H1 (cell line): ENCODE results near the gene BIRC5. TPM values are rescaled to one million over a fixed set of nuclear protein-coding genes. Genes with fewer than 3 reads are reported as not detected.
A peak's percentile ranks its signal among the peaks of the same experiment; 100 is the strongest.

Experiments used
- CTCF ChIA-PET: fragments of 300-600 bp; sonication (Branson Sonifier 250); formaldehyde crosslinking; loops from one replicate; lab custom pipeline; 2021; ENCODE audit not compliant: partially characterized antibody; lab: Charles Lee
- POLR2A ChIA-PET: fragments of 300-600 bp; sonication (Branson Sonifier 250); formaldehyde crosslinking; loops from one replicate; lab custom pipeline; 2021; ENCODE audit warnings: inconsistent platforms; ENCODE audit not compliant: partially characterized antibody; lab: Charles Lee
- DNase-seq, 2 experiments: peaks; one replicate each; pipeline versions ENCODE4 v3.0.0 to v3.0.0-alpha.2; 2010 to 2022; ENCODE audit warnings: low spot score in 2 of 2, low read depth in 1 of 2, mixed read lengths in 1 of 2
- FAIRE-seq: peaks from 2 replicates; lab custom pipeline; 2011; peaks lifted over from hg19 to GRCh38; lab: Jason Lieb, UNC
- H2AFZ ChIP-seq: 2 replicates; pipeline ENCODE4 v1.8.1; 2012; ENCODE audit warnings: low read length, inconsistent platforms
- H2AK5ac ChIP-seq: 2 replicates; pipeline ENCODE4 v1.6.1; 2013; ENCODE audit warnings: low read depth, low read length
- H2BK120ac ChIP-seq: replicated peaks from 2 replicates; pipeline ENCODE3; 2013; ENCODE audit warnings: low read depth, low read length, inconsistent platforms
- H2BK12ac ChIP-seq: 2 replicates; pipeline ENCODE4 v1.6.1; 2013; ENCODE audit warnings: low read depth, low read length
- H2BK15ac ChIP-seq: 2 replicates; pipeline ENCODE4 v1.6.1; 2013; ENCODE audit warnings: low read length
- H2BK20ac ChIP-seq: 2 replicates; pipeline ENCODE4 v1.6.1; 2013; ENCODE audit warnings: low read length
- H2BK5ac ChIP-seq: 2 replicates; pipeline ENCODE4 v1.6.1; 2013; ENCODE audit warnings: low read depth, low read length
- H3K14ac ChIP-seq: 2 replicates; pipeline ENCODE4 v1.6.1; 2013; ENCODE audit warnings: inconsistent platforms; ENCODE audit not compliant: insufficient read length
- H3K18ac ChIP-seq: 2 replicates; pipeline ENCODE4 v1.6.1; 2013; ENCODE audit warnings: low read length; ENCODE audit errors: extremely low read depth
- H3K23ac ChIP-seq: 2 replicates; pipeline ENCODE4 v1.6.1; 2013; ENCODE audit warnings: inconsistent platforms; ENCODE audit not compliant: insufficient read length
- H3K23me2 ChIP-seq: 2 replicates; pipeline ENCODE4 v1.6.1; 2013; ENCODE audit warnings: low read depth, low read length
- H3K27ac ChIP-seq: 2 replicates; pipeline ENCODE4 v1.6.1; 2011; ENCODE audit warnings: low read depth, low read length, inconsistent platforms
- H3K27me3 ChIP-seq, 4 experiments: replicated peaks in 1 of 4; 1 replicate in 1 of 4; 2 replicates in 3 of 4; pipeline versions ENCODE4 v1.6.1 to v1.8.1; 2011 to 2013; ENCODE audit warnings: low read length in 3 of 4, mild to moderate bottlenecking in 3 of 4, inconsistent platforms in 2 of 4, mixed read lengths in 2 of 4, moderate library complexity in 1 of 4; ENCODE audit not compliant: control insufficient read depth in 3 of 4, insufficient read depth in 3 of 4; ENCODE audit errors: extremely low read depth in 1 of 4
- H3K36me3 ChIP-seq, 4 experiments: 2 replicates each; pipeline versions ENCODE4 v1.6.1 to v1.8.1; 2011 to 2013; ENCODE audit warnings: mild to moderate bottlenecking in 4 of 4, low read length in 3 of 4, moderate library complexity in 2 of 4, control low read depth in 1 of 4, inconsistent platforms in 1 of 4; ENCODE audit not compliant: insufficient read depth in 4 of 4, control insufficient read depth in 2 of 4
- H3K4ac ChIP-seq: replicated peaks from 2 replicates; pipeline ENCODE3; 2013; ENCODE audit warnings: low read length, low read depth, mixed read lengths, inconsistent platforms; ENCODE audit not compliant: insufficient read length
- H3K4me1 ChIP-seq, 4 experiments: replicated peaks in 1 of 4; 1 replicate in 1 of 4; 2 replicates in 3 of 4; pipeline versions ENCODE4 v1.6.1 to v1.8.1; 2011 to 2013; ENCODE audit warnings: low read length in 3 of 4, inconsistent platforms in 2 of 4, mixed read lengths in 1 of 4; ENCODE audit not compliant: insufficient read depth in 4 of 4, control insufficient read depth in 3 of 4
- H3K4me2 ChIP-seq, 2 experiments: 2 replicates each; pipeline versions ENCODE4 v1.6.1 to v1.8.1; 2011 to 2013; ENCODE audit warnings: low read depth in 2 of 2, low read length in 2 of 2, control low read depth in 1 of 2, inconsistent platforms in 1 of 2, mild to moderate bottlenecking in 1 of 2; ENCODE audit not compliant: insufficient read depth in 1 of 2
- H3K4me3 ChIP-seq, 4 experiments: fragments of 200-600, 300-600 bp in 1 of 4; sonication (generic), shearing (Covaris generic), sonication (Bioruptor Twin) in 1 of 4; 2 replicates each; pipeline versions ENCODE4 v1.5.1 to v1.8.1; 2011 to 2016; ENCODE audit warnings: low read length in 4 of 4, low read depth in 3 of 4, control low read depth in 2 of 4, inconsistent platforms in 2 of 4, mild to moderate bottlenecking in 2 of 4, mixed read lengths in 1 of 4, moderate library complexity in 1 of 4; ENCODE audit not compliant: insufficient read depth in 2 of 4; ENCODE audit errors: extremely low read depth in 1 of 4
- H3K56ac ChIP-seq: replicated peaks from 2 replicates; pipeline ENCODE3; 2013; ENCODE audit warnings: low read depth, mild to moderate bottlenecking, mixed read lengths, low read length, inconsistent platforms; ENCODE audit not compliant: insufficient read length
- H3K79me1 ChIP-seq: 2 replicates; pipeline ENCODE4 v1.6.1; 2013; ENCODE audit warnings: low read depth, low read length, control low read depth
- H3K79me2 ChIP-seq, 2 experiments: 2 replicates each; pipeline versions ENCODE4 v1.6.1 to v1.8.1; 2012 to 2013; ENCODE audit warnings: low read length in 2 of 2, mild to moderate bottlenecking in 2 of 2, inconsistent platforms in 1 of 2; ENCODE audit not compliant: insufficient read depth in 2 of 2, control insufficient read depth in 1 of 2
- H3K9ac ChIP-seq, 4 experiments: replicated peaks in 1 of 4; 1 replicate in 1 of 4; 2 replicates in 3 of 4; pipeline versions ENCODE4 v1.6.1 to v1.8.1; 2011 to 2013; ENCODE audit warnings: low read depth in 3 of 4, low read length in 3 of 4, control low read depth in 2 of 4, mild to moderate bottlenecking in 2 of 4, moderate library complexity in 2 of 4, inconsistent platforms in 1 of 4; ENCODE audit errors: extremely low read depth in 1 of 4
- H3K9me3 ChIP-seq, 2 experiments: 2 replicates each; pipeline versions ENCODE4 v1.6.1 to v1.8.1; 2012 to 2013; ENCODE audit warnings: mild to moderate bottlenecking in 2 of 2, moderate library complexity in 2 of 2, control low read depth in 1 of 2, inconsistent platforms in 1 of 2, low read depth in 1 of 2, low read length in 1 of 2, mixed read lengths in 1 of 2; ENCODE audit not compliant: insufficient read depth in 2 of 2
- H4K20me1 ChIP-seq, 2 experiments: replicated peaks in 1 of 2; 2 replicates each; pipeline versions ENCODE3 to v1.8.1; 2011 to 2013; ENCODE audit warnings: inconsistent platforms in 2 of 2, low read length in 2 of 2, mild to moderate bottlenecking in 1 of 2; ENCODE audit not compliant: insufficient read depth in 2 of 2, control insufficient read depth in 1 of 2
- H4K5ac ChIP-seq: 2 replicates; pipeline ENCODE4 v1.6.1; 2013; ENCODE audit warnings: low read length, low read depth, mixed read lengths, inconsistent platforms; ENCODE audit not compliant: insufficient read length
- H4K8ac ChIP-seq: 2 replicates; pipeline ENCODE4 v1.8.0; 2013; ENCODE audit warnings: mild to moderate bottlenecking, moderate library complexity, low read length, inconsistent platforms; ENCODE audit not compliant: insufficient read depth; ENCODE audit errors: extremely low read depth
- H4K91ac ChIP-seq: replicated peaks from 2 replicates; pipeline ENCODE3; 2013; ENCODE audit warnings: low read length, mixed read lengths, inconsistent platforms; ENCODE audit not compliant: insufficient read length
- ASH2L ChIP-seq: fragments of 200-600, 300-600 bp; sonication (generic); IDR thresholded peaks from one replicate; pipeline ENCODE4 v1.7.1; 2017; ENCODE audit warnings: low read length
- CBX8 ChIP-seq: fragments of 300-800, 300-1000 bp; sonication (generic); IDR thresholded peaks from 2 replicates; pipeline ENCODE4 v1.7.1; 2016; ENCODE audit warnings: low read depth, low read length, borderline replicate concordance
- CREB1 ChIP-seq: IDR thresholded peaks from 2 replicates; pipeline ENCODE4 v1.6.1; 2012; ENCODE audit warnings: inconsistent platforms
- EP300 ChIP-seq, 2 experiments: IDR thresholded peaks; 1 replicate in 1 of 2; 2 replicates in 1 of 2; pipeline ENCODE4 v1.6.1; 2011 to 2012; ENCODE audit warnings: low read depth in 2 of 2, low read length in 2 of 2, mild to moderate bottlenecking in 2 of 2, borderline replicate concordance in 1 of 2, inconsistent platforms in 1 of 2, moderate library complexity in 1 of 2
- GTF2F1 ChIP-seq: IDR thresholded peaks from 2 replicates; pipeline ENCODE4 v1.6.1; 2012; ENCODE audit warnings: low read depth, low read length, improper control_type of control experiment, borderline replicate concordance
- WGBS, 2 experiments: shearing (Covaris generic) in 1 of 2; methylation state at CpG; one replicate each; pipeline versions ENCODE4 v1.1.6 to v1.1.7; 2013 to 2015; ENCODE audit warnings: low lambda C conversion rate in 2 of 2, mixed read lengths in 2 of 2, inconsistent platforms in 1 of 2, low coverage in 1 of 2, missing lambda C conversion rate in 1 of 2; ENCODE audit not compliant: insufficient replicate concordance in 2 of 2, insufficient coverage in 1 of 2, insufficient read length in 1 of 2; ENCODE audit errors: extremely low coverage in 1 of 2, missing lambda C conversion rate in 1 of 2; 5-methylcytosine and 5-hydroxymethylcytosine counted together
- polyA plus RNA-seq, 7 experiments: library from polyadenylated mRNA; depleted of rRNA in 3 of 7; stranded (reverse) in 5 of 7; unstranded in 2 of 7; fragments of >200 nt in 5 of 7; fragments of 200-250 nt in 2 of 7; gene quantifications; 1 replicate in 5 of 7; 2 replicates in 1 of 7; 4 replicates in 1 of 7; pipeline versions ENCODE4 v1.2.1 to v1.2.3, GENCODE V29; 2011 to 2013; ENCODE audit warnings: missing spikeins in 2 of 7, mixed read lengths in 2 of 7
- total RNA-seq: library from RNA; stranded (reverse); fragmentation: NEBNext Ultra II Directional; extraction: Animal tissue kit (Norgen Biotek cat#: 25700); gene quantifications from 2 replicates; pipeline ENCODE4 v1.2.1, GENCODE V29; 2021

BIRC5 gene
- total and polyA plus RNA-seq, 2 of the 8 experiments (the other 6 are each of a cell fraction or from before 2014, with no cell fraction given) = 42.2 to 108 TPM

DNA sequence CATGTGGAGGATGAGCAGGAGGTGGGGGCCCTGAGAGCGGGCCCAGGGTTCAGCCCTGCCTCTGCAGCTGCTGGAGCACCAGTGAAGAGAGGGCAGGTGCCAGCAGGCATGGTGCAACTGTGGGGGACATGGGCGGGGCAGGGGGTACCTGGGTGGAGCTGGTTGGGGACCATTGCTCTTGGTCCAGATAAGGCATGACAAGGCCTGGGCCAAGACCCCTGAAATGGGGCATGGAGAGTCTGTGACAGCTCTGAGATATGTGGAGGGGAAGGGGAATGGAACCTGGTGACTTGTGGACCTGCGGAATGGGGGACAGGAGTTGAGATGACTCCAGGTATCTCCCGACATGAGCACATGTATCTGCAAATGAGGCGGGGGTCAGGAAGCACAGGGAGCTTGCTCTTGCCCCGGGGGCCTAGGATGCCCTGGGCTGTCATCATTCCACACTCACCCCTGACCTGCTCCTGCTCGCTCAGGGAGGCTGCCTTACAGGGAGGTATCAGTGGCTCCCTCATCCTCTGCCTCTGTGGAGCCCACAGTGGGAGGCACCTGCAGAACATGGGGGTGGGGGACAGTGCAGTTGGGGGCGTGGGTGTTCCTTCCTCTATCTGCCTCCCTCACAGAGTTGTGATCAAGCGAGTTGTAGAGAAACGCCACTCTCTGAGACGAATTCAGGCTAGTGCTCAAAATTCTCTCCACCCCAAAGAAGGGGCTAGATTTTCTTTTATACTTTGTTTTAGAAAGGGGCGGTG is 57.5 kb downstream of the BIRC5 start:
- H3K23me2 ChIP-seq = no peaks in the 10 kb centered on the region; the same call in 1 of the 2 replicates
- peak overlapping the region; percentile 10 for H4K91ac ChIP-seq
- H3K27ac ChIP-seq = no peak overlapping the region
- H2BK5ac ChIP-seq = no peak overlapping the region
- H3K9ac ChIP-seq = no peak overlapping the region
- peak overlapping the region; percentile 71; the same call in 1 of the 2 replicates for H2BK12ac ChIP-seq
- H2BK20ac ChIP-seq = no peak overlapping the region; the same call in 1 of the 2 replicates
- H3K14ac ChIP-seq = no peak overlapping the region
- no peak overlapping the region for H3K4ac ChIP-seq
- no peak overlapping the region for H3K4me3 ChIP-seq
- H3K23ac ChIP-seq = no peak overlapping the region
- H3K9me3 ChIP-seq = no peaks in the 10 kb centered on the region; a peak in 1 of 4 replicates
- no peaks in the 10 kb centered on the region for H3K79me2 ChIP-seq
- 91% methylated on average over 11 of the region's 12 CpGs; no CpG with 5 or more reads in 1 of the 2 experiments for WGBS, 2 experiments
- H3K36me3 ChIP-seq = no peaks in the 10 kb centered on the region
- CTCF ChIA-PET = interaction anchor here (0.7 to 7.8 kb wide), 5 partner anchors 13 to 174 kb away, joined by 3 to 50 read pairs (median 4); no protein-coding TSS in a partner anchor
- no peak overlapping the region for H2BK120ac ChIP-seq
- H3K4me1 ChIP-seq = peaks cover 16 to 57% (median 44%) of the 10 kb centered on the region in 4 experiments
- H3K18ac ChIP-seq = no peak overlapping the region
- no peak overlapping the region for H4K5ac ChIP-seq
- H2BK15ac ChIP-seq = peak overlapping the region; percentile 19; the same call in 1 of the 2 replicates
- TF ChIP-seq ASH2L (no peak), CBX8 (no peak), GTF2F1 (no peak), CREB1 (no peak), EP300 (IDR thresholded peaks at IDR 0.05; ENCODE audit: borderline replicate concordance in 1 of 2, low read depth in 2 of 2, low read length in 2 of 2) (no peak)
- DNase-seq = no peak
- 0 out of 2 replicates have a peak overlapping the region, but pooled peaks have one; percentile 76 for H2AK5ac ChIP-seq
- H4K20me1 ChIP-seq = no peaks in the 10 kb centered on the region
- no peak overlapping the region for H4K8ac ChIP-seq
- FAIRE-seq = no peak
- H3K79me1 ChIP-seq = no peaks in the 10 kb centered on the region
- no peak overlapping the region for H3K4me2 ChIP-seq
- H3K56ac ChIP-seq = no peak overlapping the region
- H2AFZ ChIP-seq = no peak overlapping the region
- POLR2A ChIA-PET = interaction anchor here (1.1 to 1.7 kb wide), 3 partner anchors 7 to 85 kb away, joined by 3 to 6 read pairs (median 5); no protein-coding TSS in a partner anchor
- H3K27me3 ChIP-seq = peaks cover 0 to 2% (median 0%) of the 10 kb centered on the region in 4 experiments; a peak in 4 of 7 replicates
